Glomerular visceral epithelial cell (primary cell): ENCODE data around the gene INPP5J.
"Not testable (repeated sequence)": the region's sequence is repeated elsewhere in the genome, so short reads cannot be mapped to it uniquely, and the experiment has no call there.

Experiments used
- DNase-seq: peaks from one replicate; pipeline ENCODE4 v3.0.0-alpha.2; 2016; ENCODE audit errors: extremely low spot score

The INPP5J gene

GRCh38 chr22:31122532-31123291, at the start of gene INPP5J:
Gene INPP5J, plus strand, starts transcription at chr22:31122966. Its CDS starts 49 bp downstream, at chr22:31123015.
- peak; percentile 54 for DNase-seq

GRCh38 chr22:31073125-31073524, 49.6 kb upstream of the INPP5J start:
- not testable (repeated sequence) for DNase-seq

- DNase-seq: not testable (repeated sequence)
Observed at GRCh38 chr22:31073545-31074145, 49.1 kb upstream of the INPP5J start.

GRCh38 chr22:31075961-31076360, 46.8 kb upstream of the INPP5J start:
- no peak for DNase-seq

- no peak for DNase-seq
Observed at GRCh38 chr22:31077681-31078080, 45.1 kb upstream of the INPP5J start.

- not testable (repeated sequence) for DNase-seq
Observed at GRCh38 chr22:31078389-31078788, 44.4 kb upstream of the INPP5J start.

- DNase-seq: no peak
Observed at GRCh38 chr22:31079095-31079642, 43.6 kb upstream of the INPP5J start.

GRCh38 chr22:31080164-31080847, 42.5 kb upstream of the INPP5J start:
- DNase-seq: no peak

- peak; percentile 89 for DNase-seq
Observed at GRCh38 chr22:31080848-31081649, 41.7 kb upstream of the INPP5J start, which contains the start of gene SMTN. Gene SMTN, plus strand, starts transcription at chr22:31081318. Its CDS starts 1,941 bp downstream, at chr22:31083259.

- peak; percentile 52 for DNase-seq
Observed at GRCh38 chr22:31081963-31082605, 40.7 kb upstream of the INPP5J start.

- DNase-seq: peak; percentile 66
Observed at GRCh38 chr22:31082606-31083376, 40.0 kb upstream of the INPP5J start.

- DNase-seq: peak; percentile 41
Observed at GRCh38 chr22:31083377-31083768, 39.4 kb upstream of the INPP5J start.

GRCh38 chr22:31083923-31084810, 38.6 kb upstream of the INPP5J start:
- DNase-seq: no peak

GRCh38 chr22:31084811-31085492, 37.8 kb upstream of the INPP5J start:
- DNase-seq: no peak

GRCh38 chr22:31085493-31085824, 37.3 kb upstream of the INPP5J start:
- no peak for DNase-seq

GRCh38 chr22:31085928-31086327, 36.8 kb upstream of the INPP5J start:
- no peak for DNase-seq

- DNase-seq: no peak
Observed at GRCh38 chr22:31086703-31087330, 35.9 kb upstream of the INPP5J start.

GRCh38 chr22:31087744-31088215, 35.0 kb upstream of the INPP5J start:
- no peak for DNase-seq
